Glutamatergic neuron (in vitro differentiated cells): ENCODE results near the gene OR4K17. TPM values are rescaled to one million over a fixed set of nuclear protein-coding genes. Genes with fewer than 3 reads are reported as not detected.

ENCODE experiments used
- DNase-seq: peaks from one replicate; pipeline ENCODE4 v3.0.0; 2022
- H3K27ac Mint-ChIP-seq: one replicate; pipeline ENCODE4 v1.8.0; 2020; ENCODE audit warnings: mild to moderate bottlenecking, mixed read lengths, inconsistent platforms; ENCODE audit not compliant: unreplicated experiment
- H3K27me3 Mint-ChIP-seq: one replicate; pipeline ENCODE4 v1.8.0; 2020; ENCODE audit warnings: mild to moderate bottlenecking, moderate library complexity, mixed read lengths, inconsistent platforms; ENCODE audit not compliant: unreplicated experiment
- H3K36me3 Mint-ChIP-seq: one replicate; pipeline ENCODE4 v1.8.0; 2020; ENCODE audit warnings: mild to moderate bottlenecking, mixed read lengths, inconsistent platforms; ENCODE audit not compliant: unreplicated experiment
- H3K4me1 Mint-ChIP-seq: one replicate; pipeline ENCODE4 v1.8.0; 2020; ENCODE audit warnings: mild to moderate bottlenecking, low read depth, mixed read lengths, inconsistent platforms; ENCODE audit not compliant: unreplicated experiment
- H3K4me3 Mint-ChIP-seq: one replicate; pipeline ENCODE4 v1.8.0; 2020; ENCODE audit warnings: mild to moderate bottlenecking, mixed read lengths, inconsistent platforms; ENCODE audit not compliant: unreplicated experiment
- H3K9me3 Mint-ChIP-seq: one replicate; pipeline ENCODE4 v1.8.0; 2020; ENCODE audit warnings: mild to moderate bottlenecking, moderate library complexity, mixed read lengths, inconsistent platforms; ENCODE audit not compliant: unreplicated experiment
- CTCF ChIP-seq: fragments of 200-600 bp; sonication (generic); IDR thresholded peaks from one replicate; pipeline ENCODE4 v1.5.0; 2021; ENCODE audit not compliant: partially characterized antibody, unreplicated experiment
- total RNA-seq: library from RNA; stranded (reverse); fragmentation: NEBNext Ultra II Directional; extraction: Animal tissue kit (Norgen Biotek cat#: 25700); gene quantifications from one replicate; pipeline ENCODE4 v1.2.1, GENCODE V29; 2021; ENCODE audit not compliant: unreplicated experiment

OR4K17 gene
- total RNA-seq, 1 donor from 2014 or later: not detected

GRCh38 chr14:20116748-20117147 lies 6.2 kb downstream of the OR4K17 start:
- peaks cover 5% of the 10 kb centered on the region for H3K9me3 Mint-ChIP-seq
- no peak overlapping the region for H3K27ac Mint-ChIP-seq
- TF ChIP-seq CTCF: no peak
- no peak overlapping the region for H3K4me3 Mint-ChIP-seq
- H3K36me3 Mint-ChIP-seq: peaks cover 12% of the 10 kb centered on the region
- peaks cover 3% of the 10 kb centered on the region for H3K27me3 Mint-ChIP-seq
- no peaks in the 10 kb centered on the region for H3K4me1 Mint-ChIP-seq
- no peak for DNase-seq

GRCh38 chr14:20118795-20119194 lies 8.3 kb downstream of the OR4K17 start:
- Mint-ChIP-seq H3K27me3 (peaks cover 3% of the 10 kb centered on the region), H3K27ac (no peak overlapping the region), H3K4me1 (no peaks in the 10 kb centered on the region), H3K9me3 (peaks cover 5% of the 10 kb centered on the region), H3K36me3 (peaks cover 12% of the 10 kb centered on the region), H3K4me3 (no peak overlapping the region)
- DNase-seq: no peak
- no peak for TF ChIP-seq CTCF

GRCh38 chr14:20138520-20138919 lies 28.0 kb downstream of the OR4K17 start, which contains the start of gene OR4N5:
OR4N5 (plus strand) TSS chr14:20138820; CDS start chr14:20143736, 4,916 bp downstream.
- Mint-ChIP-seq H3K4me1 (no peaks in the 10 kb centered on the region), H3K27me3 (peaks cover 1% of the 10 kb centered on the region), H3K27ac (no peak within 1 kb of the TSS), H3K9me3 (peaks cover 5% of the 10 kb centered on the region), H3K4me3 (no peak within 1 kb of the TSS), H3K36me3 (no peaks in the 10 kb centered on the region)
- no peak for DNase-seq
- TF ChIP-seq CTCF: no peak

GRCh38 chr14:20143911-20144310 lies 33.4 kb downstream of the OR4K17 start:
- no peaks in the 10 kb centered on the region for H3K36me3 Mint-ChIP-seq
- peaks cover 1% of the 10 kb centered on the region for H3K27me3 Mint-ChIP-seq
- no peaks in the 10 kb centered on the region for H3K4me1 Mint-ChIP-seq
- H3K9me3 Mint-ChIP-seq: peaks cover 9% of the 10 kb centered on the region
- H3K4me3 Mint-ChIP-seq: no peak overlapping the region
- TF ChIP-seq CTCF: no peak
- no peak overlapping the region for H3K27ac Mint-ChIP-seq
- DNase-seq: no peak

GRCh38 chr14:20144820-20145219 lies 34.3 kb downstream of the OR4K17 start:
- Mint-ChIP-seq H3K27ac (no peak overlapping the region), H3K36me3 (no peaks in the 10 kb centered on the region), H3K4me3 (no peak overlapping the region), H3K4me1 (no peaks in the 10 kb centered on the region), H3K9me3 (peaks cover 10% of the 10 kb centered on the region), H3K27me3 (peaks cover 1% of the 10 kb centered on the region)
- no peak for DNase-seq
- TF ChIP-seq CTCF: no peak
